Stimulated activated CD4-positive, alpha-beta T cell treated with anti-CD3 and anti-CD28 coated beads, Interleukin-4, amount 100 ng/mL, for 48 hours (primary cell): ENCODE data around the gene DGKG.

Experiments used
- DNase-seq, 2 donors: peaks; one replicate each; pipeline ENCODE4 v3.0.0-alpha.2; 2020; ENCODE audit warnings: low read depth in 2 of 2

Gene DGKG

DNA sequence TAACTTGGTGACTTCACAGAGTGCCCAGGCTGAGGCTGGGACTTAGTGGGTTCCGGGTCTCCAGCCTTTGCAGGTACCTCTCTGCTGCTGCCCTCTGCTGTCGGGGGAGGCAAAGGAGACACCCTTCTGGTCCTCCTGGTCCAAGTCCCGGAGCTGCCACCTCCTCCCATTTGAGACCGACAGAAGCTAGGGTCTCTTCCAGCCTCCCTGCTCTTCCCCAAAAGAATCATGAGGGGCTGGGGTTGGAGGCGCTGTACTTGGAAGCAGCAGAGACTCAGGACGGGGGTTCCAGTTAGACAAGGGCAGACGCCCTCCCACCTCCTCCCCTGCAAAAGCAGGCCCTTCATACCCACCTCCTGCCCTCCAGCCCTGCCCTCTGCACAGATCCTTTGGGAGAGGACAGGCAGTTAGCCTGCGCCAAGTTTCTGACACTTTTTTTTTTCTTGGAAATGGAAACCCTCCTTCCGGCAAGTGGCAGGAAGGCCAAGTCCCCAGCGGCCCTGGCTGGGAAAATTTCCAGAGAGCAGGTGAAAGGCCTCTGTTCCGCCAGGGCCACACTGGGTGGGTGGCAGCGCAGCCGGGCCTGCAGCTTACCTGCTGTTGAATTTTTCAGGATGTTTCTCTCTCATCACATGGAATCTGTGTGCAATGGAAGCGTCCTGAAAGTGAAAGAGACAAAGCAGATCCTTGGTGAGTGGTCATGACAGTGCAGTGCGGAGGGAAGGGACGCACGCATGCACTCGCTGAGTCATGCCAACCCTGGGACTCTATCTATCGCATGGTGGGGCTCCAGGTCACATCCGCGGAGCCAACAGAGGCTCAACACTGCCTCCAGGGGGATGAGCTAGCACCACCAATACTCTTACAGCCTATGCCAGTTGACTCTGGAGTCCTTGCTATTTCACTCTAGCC is 119.9 kb downstream of the DGKG start:
- DNase-seq: peak; percentile 38 to 50

DNA sequence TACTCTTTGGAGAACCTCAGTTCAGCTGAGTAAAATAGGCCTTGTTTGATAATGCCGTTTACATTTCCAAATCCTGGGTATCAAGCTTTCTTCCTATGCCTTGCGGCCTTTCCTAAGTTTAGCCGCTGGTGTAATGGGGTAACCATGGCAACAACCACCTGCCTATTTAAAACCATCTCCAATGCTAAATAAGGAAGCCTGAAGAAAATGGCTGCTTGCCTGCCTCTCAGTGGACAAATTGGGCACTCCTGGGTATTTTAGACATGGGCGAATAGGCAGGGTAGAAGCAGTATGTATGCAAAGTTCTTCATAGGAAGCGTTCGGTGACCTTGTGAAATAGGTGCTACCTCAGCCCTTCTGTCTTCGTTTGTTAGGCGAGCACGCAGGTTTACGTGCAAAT is 122.7 kb downstream of the DGKG start:
- no peak for DNase-seq

- no peak for DNase-seq
Observed at GRCh38 chr3:186237915-186238314, 124.1 kb downstream of the DGKG start.

- DNase-seq: no peak
Observed at GRCh38 chr3:186236357-186237020, 125.5 kb downstream of the DGKG start.

GRCh38 chr3:186235554-186235953 is 126.5 kb downstream of the DGKG start:
- no peak for DNase-seq

DNA sequence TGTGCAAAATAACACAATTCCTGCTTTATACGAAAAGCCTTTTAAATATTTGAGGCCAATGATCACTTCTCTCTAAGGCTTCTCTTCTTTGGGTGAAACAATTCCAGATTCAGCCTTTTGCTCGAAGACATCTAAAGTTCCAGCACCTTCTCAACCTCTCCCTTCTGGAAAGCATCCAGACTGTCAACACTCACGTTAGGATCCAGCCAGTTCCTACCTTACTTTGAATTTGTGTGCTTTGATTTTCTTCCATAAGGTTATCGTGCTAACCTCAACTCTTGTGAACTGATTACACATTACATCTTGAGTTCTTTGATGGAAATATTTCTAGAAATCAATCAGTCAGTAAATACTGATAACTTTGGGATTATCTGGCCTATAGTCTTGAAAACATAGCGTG is 127.9 kb downstream of the DGKG start:
- no peak for DNase-seq

GRCh38 chr3:186226482-186226881 is 135.6 kb downstream of the DGKG start:
- DNase-seq: no peak

- DNase-seq: no peak
Observed at GRCh38 chr3:186225603-186226002, 136.4 kb downstream of the DGKG start.

GRCh38 chr3:186224041-186224610 is 137.9 kb downstream of the DGKG start:
- no peak for DNase-seq

GRCh38 chr3:186223476-186223875 is 138.6 kb downstream of the DGKG start:
- no peak for DNase-seq

DNA sequence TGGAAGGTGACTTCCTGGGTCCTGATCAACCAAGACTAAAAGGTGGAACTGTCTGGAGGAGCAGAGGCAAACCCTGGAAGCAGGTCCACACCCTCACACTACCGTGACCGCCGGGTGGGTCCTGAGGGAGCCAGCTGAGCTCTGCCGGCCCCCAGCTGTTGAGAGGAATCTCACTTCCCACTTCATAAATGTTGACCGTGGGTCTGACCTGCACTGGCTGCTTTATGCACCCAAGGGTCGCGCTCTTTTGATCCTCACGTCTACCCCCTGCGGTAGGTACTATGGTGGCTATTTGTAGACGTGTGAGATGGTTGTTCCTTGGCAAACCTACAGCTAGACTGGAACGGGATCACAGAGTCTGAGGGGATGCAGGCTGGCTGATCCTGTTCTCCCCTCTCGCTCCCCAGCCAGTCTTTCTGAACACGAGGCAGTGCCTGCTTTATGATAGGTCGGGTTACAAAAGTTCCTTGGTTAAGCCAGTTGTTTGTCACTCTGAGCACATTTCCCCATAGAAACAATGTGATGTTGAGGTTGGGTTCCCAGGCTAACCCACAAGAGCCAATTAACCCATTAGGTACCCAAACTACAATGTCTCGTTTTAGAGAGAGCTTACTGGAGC is 140.2 kb downstream of the DGKG start:
- no peak for DNase-seq

GRCh38 chr3:186220911-186221645 is 141.0 kb downstream of the DGKG start:
- DNase-seq: no peak

DNA sequence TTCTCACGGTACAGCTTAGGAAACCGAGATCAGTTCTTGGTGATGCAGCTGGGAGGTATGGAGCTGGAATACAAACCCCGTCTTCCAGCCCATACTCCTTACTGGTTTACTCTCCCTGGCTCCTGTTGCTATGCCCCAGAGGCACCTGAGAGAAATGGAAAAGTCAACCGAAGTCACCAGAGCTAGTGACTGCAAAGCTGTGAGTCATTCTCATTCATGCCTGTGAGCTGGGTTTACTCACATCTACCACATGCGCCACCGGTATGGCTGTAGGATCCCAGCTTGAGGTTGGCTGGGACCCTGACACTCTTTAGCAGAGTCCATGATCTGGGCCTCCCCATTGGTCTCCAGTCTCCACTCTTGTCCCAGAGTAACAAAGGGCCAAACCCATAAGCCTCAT is 141.7 kb downstream of the DGKG start:
- no peak for DNase-seq

DNA sequence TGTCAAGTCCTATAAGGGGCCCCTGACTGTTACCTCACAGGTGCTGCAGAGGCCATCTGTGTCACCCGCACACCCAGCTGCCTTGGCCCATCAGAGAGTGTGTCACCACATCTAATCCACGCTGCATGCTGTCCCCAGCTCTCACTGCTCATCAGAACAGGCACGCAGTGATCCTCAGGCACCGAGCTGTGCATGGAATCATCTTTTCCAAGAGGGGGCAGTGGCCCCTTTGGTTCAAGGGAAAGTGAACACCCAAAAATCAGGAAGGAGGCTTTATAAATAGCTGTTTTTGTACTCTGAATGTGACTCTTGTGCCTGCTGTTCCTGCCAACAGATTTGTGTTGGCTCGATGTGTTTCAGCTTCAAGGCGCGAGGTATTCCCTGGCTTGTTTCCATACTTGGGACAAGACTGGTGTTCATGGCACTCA is 142.8 kb downstream of the DGKG start:
- DNase-seq: no peak

GRCh38 chr3:186218421-186218820 is 143.6 kb downstream of the DGKG start:
- no peak for DNase-seq

DNA sequence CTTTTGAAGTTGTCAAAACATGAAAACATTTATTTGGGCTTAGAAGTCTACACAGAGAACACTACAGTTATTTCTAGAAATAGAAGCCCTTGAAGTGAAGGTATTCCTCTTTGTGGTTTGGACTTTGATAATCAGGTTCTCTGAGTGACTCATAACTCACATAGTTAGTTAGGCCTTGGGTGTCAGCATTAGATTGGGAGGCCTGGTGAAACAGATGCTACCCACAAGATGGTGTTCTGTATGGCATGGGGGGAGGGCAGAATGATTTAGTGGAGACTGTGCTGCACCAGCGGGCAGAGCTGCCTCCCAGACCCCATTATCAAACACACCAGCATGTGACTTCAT is 144.2 kb downstream of the DGKG start:
- DNase-seq: no peak

DNA sequence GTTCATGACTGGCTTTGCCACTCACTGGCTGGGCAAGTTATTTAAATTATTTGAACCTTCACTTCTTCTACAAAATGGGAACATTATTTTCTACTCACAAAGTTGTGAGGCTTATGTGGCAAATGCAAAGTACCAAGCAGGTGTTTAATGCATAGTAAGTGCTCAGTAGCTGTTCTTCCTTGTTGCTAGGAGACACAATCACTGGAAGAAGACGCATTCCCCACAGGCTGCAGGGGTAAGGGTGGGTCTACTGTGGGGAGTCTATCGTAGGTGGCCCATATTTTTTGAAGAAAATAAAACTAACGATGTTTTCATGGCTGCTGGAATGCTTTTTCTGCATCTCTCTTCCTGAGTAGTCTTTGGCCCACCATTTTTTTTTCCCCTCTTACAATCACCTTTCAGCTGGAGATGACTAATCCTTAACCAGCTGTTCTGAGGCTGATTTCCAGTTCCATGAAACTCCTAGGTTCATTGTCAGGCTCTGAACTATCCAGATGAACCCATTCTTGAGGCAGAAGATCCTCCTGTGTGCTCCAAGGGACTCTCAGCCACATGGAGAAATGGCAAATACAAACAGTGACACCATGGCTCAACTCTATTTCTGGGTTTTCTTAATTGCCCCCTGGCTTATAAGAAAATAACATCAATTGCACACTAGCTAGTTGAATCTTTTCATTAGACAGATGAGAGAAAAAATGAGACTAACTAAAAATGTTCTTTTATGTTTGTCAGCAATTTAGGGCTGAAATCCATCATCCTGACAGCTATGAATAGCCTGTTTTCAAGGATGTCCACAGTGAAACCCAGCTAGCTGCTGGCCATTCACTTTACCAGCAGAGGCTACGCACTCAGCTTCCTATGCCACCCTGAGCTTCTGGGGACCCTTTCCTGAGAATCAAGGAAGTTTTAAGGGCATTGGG is 144.9 kb downstream of the DGKG start:
- no peak for DNase-seq

- no peak for DNase-seq
Observed at GRCh38 chr3:186214670-186215069, 147.4 kb downstream of the DGKG start.

GRCh38 chr3:186213946-186214345 is 148.1 kb downstream of the DGKG start:
- no peak for DNase-seq

DNA sequence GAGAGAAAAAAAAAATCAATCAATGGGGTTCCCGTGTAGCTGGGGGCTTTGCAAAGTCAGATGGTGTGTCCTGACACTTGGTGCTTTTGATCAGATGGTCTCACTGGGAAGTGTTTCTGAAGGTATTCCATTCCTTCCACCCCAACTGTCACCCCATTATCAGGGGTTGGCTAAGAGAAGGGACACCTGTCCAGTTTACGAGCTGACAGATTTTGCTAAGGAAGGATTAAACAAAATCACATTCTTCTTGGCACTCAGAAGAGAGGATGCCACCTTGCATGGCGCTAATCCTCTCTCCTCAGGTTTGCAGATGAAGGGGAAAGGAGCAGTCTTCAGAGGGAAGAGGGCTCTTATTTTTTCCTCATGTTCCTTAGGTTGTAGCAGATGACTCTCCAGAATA is 149.4 kb downstream of the DGKG start:
- DNase-seq: no peak
